HL-60/S4 treated with phorbol 12-myristate 13-acetate at 8.2 ng/mL for 4 days and 3 days (cell line): ENCODE data around the gene SLC35E2B.
"Not testable (repeated sequence)": the region's sequence is repeated elsewhere in the genome, so short reads cannot be mapped to it uniquely, and the experiment has no call there.

ENCODE experiments used
- in situ Hi-C: fragments of 300-500 bp; cut with MboI; formaldehyde crosslinking; loops from 2 replicates; pipeline ENCODE4 v1.15.0; 2022; ENCODE audit warnings: low sequenced_read_pairs

Gene SLC35E2B

GRCh38 chr1:1647567-1648241 is 44.9 kb downstream of the SLC35E2B start:
- in situ Hi-C loops, result not testable (repeated sequence)

GRCh38 chr1:1646326-1646725 is 46.3 kb downstream of the SLC35E2B start:
- in situ Hi-C loops, result not testable (repeated sequence)

- in situ Hi-C loops, result not testable (repeated sequence)
These were observed 51.7 kb downstream of the SLC35E2B start for GRCh38 chr1:1640711-1641461.

GRCh38 chr1:1640081-1640480 is 52.5 kb downstream of the SLC35E2B start:
- in situ Hi-C loops, result not testable (repeated sequence)

DNA sequence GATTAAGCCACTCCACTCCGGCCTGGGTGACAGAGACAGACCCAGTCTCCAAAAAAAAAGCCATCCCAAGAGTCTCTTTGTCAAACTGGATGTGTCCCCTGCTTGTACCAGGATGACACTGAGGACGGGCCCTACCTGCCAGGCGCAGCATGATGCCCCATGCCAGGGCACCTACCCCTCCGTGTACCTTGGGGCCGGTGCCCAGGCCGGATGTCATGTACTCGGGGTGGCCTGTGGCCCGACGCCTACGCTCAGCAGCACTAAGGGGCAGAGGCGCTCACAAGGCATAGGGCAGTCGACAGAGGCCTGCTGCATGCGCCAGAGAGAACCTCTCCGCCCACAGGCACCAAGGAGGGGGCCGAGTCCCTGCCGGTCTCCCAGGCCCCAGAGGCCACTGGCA is 53.2 kb downstream of the SLC35E2B start:
- in situ Hi-C loops, result not testable (repeated sequence)

GRCh38 chr1:1638528-1638927 is 54.1 kb downstream of the SLC35E2B start:
- in situ Hi-C loops, result not testable (repeated sequence)

GRCh38 chr1:1637479-1637875 is 55.1 kb downstream of the SLC35E2B start:
- in situ Hi-C loops, result not testable (repeated sequence)

GRCh38 chr1:1636621-1637478 is 55.7 kb downstream of the SLC35E2B start:
- in situ Hi-C loops, result not testable (repeated sequence)

DNA sequence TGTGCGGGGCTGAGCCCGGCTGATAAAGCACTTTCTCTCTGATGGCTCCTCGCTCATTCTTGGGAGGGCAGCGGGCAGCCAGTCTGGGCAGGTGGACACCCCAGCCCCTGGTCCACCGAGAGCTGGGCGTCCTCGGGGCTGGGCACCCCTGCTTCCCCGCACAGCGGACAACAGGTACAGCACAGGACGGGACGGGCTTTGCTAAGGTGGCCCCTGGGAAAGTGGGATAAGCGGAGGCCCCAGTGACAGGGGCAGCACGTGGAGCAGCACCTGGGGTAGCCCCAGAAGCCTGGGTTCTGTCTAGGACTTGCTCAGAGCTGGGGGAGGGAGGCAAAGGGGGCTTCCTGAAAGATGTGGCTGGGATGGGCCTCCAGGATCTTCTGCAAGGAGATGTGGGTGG is 58.0 kb downstream of the SLC35E2B start:
- in situ Hi-C loops, result not testable (repeated sequence)

GRCh38 chr1:1633409-1633808 is 59.2 kb downstream of the SLC35E2B start:
- in situ Hi-C loops, result not testable (repeated sequence)

- in situ Hi-C loops, result no loop called here
These were observed 60.7 kb downstream of the SLC35E2B start, which contains the start of gene MMP23B for GRCh38 chr1:1631782-1632420. Gene MMP23B, plus strand, starts transcription at chr1:1632173. Its CDS starts 46 bp downstream, at chr1:1632219.

DNA sequence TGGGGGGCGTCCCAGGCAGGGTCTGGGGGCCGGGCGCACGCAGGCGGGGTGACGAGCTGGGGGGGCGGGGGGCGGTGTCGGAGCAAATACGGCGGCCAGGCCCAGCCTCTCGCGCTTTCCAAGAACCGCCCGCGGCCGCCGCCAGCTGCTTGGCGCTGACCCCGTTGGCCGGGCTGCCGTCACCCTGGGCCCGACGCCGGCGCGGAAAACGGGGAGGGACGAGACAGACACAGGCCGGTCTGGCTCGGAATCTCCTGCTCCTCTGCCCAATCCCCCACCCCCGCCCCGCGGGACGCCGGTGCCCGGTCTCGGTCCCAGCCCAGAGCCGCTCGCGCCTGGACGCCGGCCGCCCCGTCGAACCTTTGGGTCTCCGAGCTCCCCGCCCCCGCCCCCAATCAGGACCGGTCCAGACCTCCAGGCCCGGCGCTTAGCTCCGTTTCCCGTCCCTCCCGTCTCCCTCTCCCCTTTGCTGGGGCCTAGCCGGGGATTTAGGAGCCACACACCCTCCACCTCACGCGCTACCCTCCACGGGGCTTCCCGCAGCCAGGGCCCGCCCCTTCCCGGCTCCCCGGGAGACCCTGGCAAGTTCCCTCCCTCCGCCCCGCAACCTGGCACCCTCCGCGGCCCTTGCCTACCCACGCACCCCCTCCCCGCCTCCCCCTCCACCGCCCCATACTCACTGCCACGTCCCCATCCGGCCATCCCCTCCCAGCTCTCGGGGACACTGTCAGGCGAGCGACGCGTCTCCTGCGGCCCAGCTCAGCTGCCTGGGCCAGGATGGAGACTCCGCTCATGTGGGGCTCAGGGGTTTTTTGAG is 61.4 kb downstream of the SLC35E2B start:
- in situ Hi-C loops, result no loop called here

- in situ Hi-C loops, result no loop called here
These were observed 62.2 kb downstream of the SLC35E2B start for GRCh38 chr1:1630191-1630964.

GRCh38 chr1:1629430-1630190 is 63.0 kb downstream of the SLC35E2B start:
- in situ Hi-C loops, result no loop called here

DNA sequence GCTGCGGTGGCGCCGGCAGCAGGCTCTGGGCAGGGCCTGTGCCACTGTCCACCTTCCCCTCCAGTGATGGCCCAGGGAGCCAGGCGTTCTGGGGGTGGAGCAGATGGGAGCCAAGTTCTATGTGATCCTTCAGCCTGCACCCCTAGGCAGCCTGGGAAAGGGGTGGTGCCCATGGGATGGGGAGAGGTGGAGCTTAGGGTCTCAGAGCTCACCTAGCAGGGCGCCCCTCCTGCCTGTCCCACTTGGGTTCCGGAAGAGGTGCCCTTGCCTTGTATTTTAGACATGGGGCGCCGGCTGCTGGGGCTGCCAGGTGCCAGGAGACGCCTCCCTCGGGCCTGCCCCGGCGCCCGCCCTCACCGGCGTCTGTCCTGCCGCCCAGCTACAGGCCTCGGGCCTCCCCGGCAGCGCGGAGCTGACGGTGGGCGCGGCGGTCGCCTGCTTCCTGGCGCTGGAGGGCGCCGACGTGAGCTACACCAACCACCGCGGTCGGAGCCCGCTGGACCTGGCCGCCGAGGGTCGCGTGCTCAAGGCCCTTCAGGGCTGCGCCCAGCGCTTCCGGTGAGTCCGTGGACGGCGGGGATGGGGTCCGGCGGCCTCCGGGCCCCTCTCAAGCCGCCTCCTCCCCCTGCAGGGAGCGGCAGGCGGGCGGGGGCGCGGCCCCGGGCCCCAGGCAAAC is 63.7 kb downstream of the SLC35E2B start:
- in situ Hi-C loops, result no loop called here

DNA sequence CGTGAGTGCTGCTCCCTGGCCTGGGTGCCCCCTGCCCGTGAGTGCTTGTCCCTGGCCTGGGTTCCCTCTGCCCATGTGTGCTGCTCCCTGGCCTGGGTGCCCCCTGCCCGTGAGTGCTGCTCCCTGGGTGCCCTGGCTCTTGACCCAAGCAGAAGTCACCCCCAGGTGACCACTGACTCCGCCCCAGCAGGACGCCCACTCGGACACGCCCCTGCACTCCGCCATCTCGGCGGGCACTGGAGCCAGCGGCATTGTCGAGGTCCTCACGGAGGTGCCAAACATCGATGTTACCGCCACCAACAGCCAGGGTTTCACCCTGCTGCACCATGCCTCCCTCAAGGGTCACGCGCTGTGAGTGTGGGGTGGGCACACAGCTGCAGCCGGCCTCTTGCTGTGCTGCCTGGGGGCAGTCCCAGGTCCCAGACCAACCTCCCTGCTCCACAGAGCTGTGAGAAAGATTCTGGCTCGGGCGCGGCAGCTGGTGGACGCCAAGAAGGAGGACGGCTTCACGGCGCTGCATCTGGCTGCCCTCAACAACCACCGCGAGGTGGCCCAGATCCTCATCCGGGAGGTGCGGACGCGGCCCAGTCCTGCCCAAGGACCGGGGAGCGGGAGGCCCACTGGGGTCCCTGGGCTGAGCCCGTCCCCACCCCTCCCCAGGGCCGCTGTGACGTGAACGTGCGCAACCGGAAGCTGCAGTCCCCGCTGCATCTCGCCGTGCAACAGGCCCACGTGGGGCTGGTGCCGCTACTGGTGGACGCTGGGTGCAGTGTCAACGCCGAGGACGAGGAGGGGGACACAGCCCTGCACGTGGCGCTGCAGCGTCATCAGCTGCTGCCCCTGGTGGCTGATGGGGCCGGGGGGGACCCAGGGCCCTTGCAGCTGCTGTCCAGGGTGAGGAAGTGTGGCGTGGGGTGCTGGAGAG is 64.5 kb downstream of the SLC35E2B start:
- in situ Hi-C loops, result no loop called here

GRCh38 chr1:1627261-1627828 is 65.2 kb downstream of the SLC35E2B start:
- in situ Hi-C loops, result no loop called here
